HG03457 (cell line): ENCODE results near the gene IL18.
"Not testable (repeated sequence)": the region's sequence is repeated elsewhere in the genome, so short reads cannot be mapped to it uniquely, and the experiment has no call there.

Experiments
- ATAC-seq: cut with Tn5 transposase; IDR thresholded peaks from one replicate; pipeline ENCODE4 v1.9.1; 2021; ENCODE audit warnings: moderate number of reproducible peaks; ENCODE audit not compliant: unreplicated experiment

Gene IL18

GRCh38 chr11:112121981-112122615, 41.8 kb downstream of the IL18 start:
- no peak for ATAC-seq

GRCh38 chr11:112118176-112118575, 45.7 kb downstream of the IL18 start:
- ATAC-seq = no peak

GRCh38 chr11:112115386-112115785, 48.5 kb downstream of the IL18 start:
- ATAC-seq = no peak

GRCh38 chr11:112114460-112114859, 49.4 kb downstream of the IL18 start:
- ATAC-seq = no peak

GRCh38 chr11:112113539-112114457, 50.1 kb downstream of the IL18 start:
- ATAC-seq = no peak

- ATAC-seq = no peak
Measured at GRCh38 chr11:112106070-112106469, 57.8 kb downstream of the IL18 start.

- ATAC-seq = no peak
Measured at GRCh38 chr11:112103446-112103845, 60.4 kb downstream of the IL18 start.

GRCh38 chr11:112100462-112100861, 63.4 kb downstream of the IL18 start:
- no peak for ATAC-seq

GRCh38 chr11:112097734-112098528, 66.0 kb downstream of the IL18 start:
- ATAC-seq = no peak

GRCh38 chr11:112096194-112096593, 67.7 kb downstream of the IL18 start:
- no peak for ATAC-seq

GRCh38 chr11:112095302-112095701, 68.6 kb downstream of the IL18 start:
- ATAC-seq = not testable (repeated sequence)
